ENCODE data around the gene RPS6KA5.

DNA sequence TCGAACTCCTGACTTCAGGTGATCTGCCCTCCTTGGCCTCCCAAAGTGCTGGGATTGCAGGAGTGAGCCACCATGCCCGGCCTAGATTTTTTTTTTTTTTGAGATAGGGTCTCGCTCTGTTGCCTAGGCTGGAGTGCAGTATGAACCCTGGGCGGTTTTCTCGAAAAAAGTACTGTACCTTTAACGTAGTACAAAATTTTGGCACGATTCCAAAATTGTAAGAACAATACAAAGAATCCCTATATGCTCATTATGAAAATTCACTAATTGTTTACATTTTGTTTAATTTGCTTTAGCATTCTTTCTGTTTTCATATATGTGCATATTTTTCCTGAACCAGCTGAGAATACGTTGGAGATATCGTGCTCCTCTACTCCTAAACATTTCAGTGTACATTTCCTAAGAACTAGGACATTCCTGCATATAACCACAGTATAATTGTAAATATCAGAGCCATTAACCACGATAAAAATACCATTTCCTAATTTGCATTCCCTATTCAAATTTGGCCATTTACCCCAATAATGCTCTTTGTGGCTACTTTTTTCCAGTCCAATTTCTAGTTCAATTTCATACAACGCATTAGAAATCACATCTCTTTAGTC lies 97.8 kb downstream of the RPS6KA5 start:
- TF ChIP-seq, protein P1, sequence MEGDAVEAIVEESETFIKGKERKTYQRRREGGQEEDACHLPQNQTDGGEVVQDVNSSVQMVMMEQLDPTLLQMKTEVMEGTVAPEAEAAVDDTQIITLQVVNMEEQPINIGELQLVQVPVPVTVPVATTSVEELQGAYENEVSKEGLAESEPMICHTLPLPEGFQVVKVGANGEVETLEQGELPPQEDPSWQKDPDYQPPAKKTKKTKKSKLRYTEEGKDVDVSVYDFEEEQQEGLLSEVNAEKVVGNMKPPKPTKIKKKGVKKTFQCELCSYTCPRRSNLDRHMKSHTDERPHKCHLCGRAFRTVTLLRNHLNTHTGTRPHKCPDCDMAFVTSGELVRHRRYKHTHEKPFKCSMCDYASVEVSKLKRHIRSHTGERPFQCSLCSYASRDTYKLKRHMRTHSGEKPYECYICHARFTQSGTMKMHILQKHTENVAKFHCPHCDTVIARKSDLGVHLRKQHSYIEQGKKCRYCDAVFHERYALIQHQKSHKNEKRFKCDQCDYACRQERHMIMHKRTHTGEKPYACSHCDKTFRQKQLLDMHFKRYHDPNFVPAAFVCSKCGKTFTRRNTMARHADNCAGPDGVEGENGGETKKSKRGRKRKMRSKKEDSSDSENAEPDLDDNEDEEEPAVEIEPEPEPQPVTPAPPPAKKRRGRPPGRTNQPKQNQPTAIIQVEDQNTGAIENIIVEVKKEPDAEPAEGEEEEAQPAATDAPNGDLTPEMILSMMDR (conservative IDR thresholded peaks at IDR 0.05; ENCODE audit: low read depth, low read length): no peak
- TF ChIP-seq EZH2phosphoT487 (IDR thresholded peaks at IDR 0.05; ENCODE audit: borderline replicate concordance, low read length): no peak

Measured in PC-3 (cell line).